Neural progenitor cell (in vitro differentiated cells): ENCODE results near the gene ANKFY1. TPM values are rescaled to one million over a fixed set of nuclear protein-coding genes. Genes with fewer than 3 reads are reported as not detected.
A peak's percentile ranks its signal among the peaks of the same experiment; 100 is the strongest.

ENCODE experiments used
- DNase-seq: peaks from one replicate; pipeline ENCODE4 v3.0.0-alpha.2; 2016; ENCODE audit warnings: low spot score
- H2AFZ ChIP-seq: fragments of 200-600 bp; sonication (generic); replicated peaks from 2 replicates; pipeline ENCODE4 v1.6.1; 2016; ENCODE audit warnings: antibody characterized with exemption
- H3F3A ChIP-seq: fragments of 200-600 bp; sonication (generic); 2 replicates; pipeline ENCODE4 v1.6.1; 2016; ENCODE audit warnings: antibody characterized with exemption, low read depth
- H3K27ac ChIP-seq: fragments of 200-600 bp; sonication (generic); 2 replicates; pipeline ENCODE4 v1.5.1; 2016; ENCODE audit warnings: mild to moderate bottlenecking
- H3K27me3 ChIP-seq: fragments of 200-600 bp; sonication (generic); 2 replicates; pipeline ENCODE4 v1.6.1; 2016; ENCODE audit warnings: mild to moderate bottlenecking, moderate library complexity
- H3K36me3 ChIP-seq: fragments of 200-600 bp; sonication (generic); 2 replicates; pipeline ENCODE4 v1.5.1; 2016
- H3K4me1 ChIP-seq: fragments of 200-600 bp; sonication (generic); 2 replicates; pipeline ENCODE4 v1.6.1; 2016; ENCODE audit warnings: mixed run types
- H3K4me2 ChIP-seq: fragments of 200-600 bp; sonication (generic); 2 replicates; pipeline ENCODE4 v1.6.1; 2016
- H3K4me3 ChIP-seq: fragments of 200-600 bp; sonication (generic); 2 replicates; pipeline ENCODE4 v1.5.1; 2016
- H3K79me2 ChIP-seq: fragments of 200-600 bp; sonication (generic); 2 replicates; pipeline ENCODE4 v1.6.1; 2016; ENCODE audit warnings: low read depth
- H3K9ac ChIP-seq: fragments of 200-600 bp; sonication (generic); 2 replicates; pipeline ENCODE4 v1.6.1; 2016
- H3K9me3 ChIP-seq: fragments of 200-600 bp; sonication (generic); 2 replicates; pipeline ENCODE4 v1.5.1; 2016; ENCODE audit warnings: low read depth
- H4K20me1 ChIP-seq: fragments of 200-600 bp; sonication (generic); 2 replicates; pipeline ENCODE4 v1.6.1; 2016; ENCODE audit warnings: low read depth
- H3K27ac Mint-ChIP-seq: 3 replicates; pipeline ENCODE4 v1.8.0; 2021; ENCODE audit warnings: mixed read lengths
- H3K27me3 Mint-ChIP-seq: 2 replicates; pipeline ENCODE4 v1.8.0; 2022; ENCODE audit warnings: low read depth, mild to moderate bottlenecking, inconsistent platforms, moderate library complexity, mixed read lengths; ENCODE audit not compliant: insufficient read depth
- H3K36me3 Mint-ChIP-seq: 3 replicates; pipeline ENCODE4 v1.8.0; 2021; ENCODE audit warnings: mixed read lengths
- H3K4me1 Mint-ChIP-seq: 3 replicates; pipeline ENCODE4 v1.8.0; 2021; ENCODE audit warnings: mixed read lengths
- H3K4me3 Mint-ChIP-seq: 3 replicates; pipeline ENCODE4 v1.8.0; 2021; ENCODE audit warnings: mild to moderate bottlenecking, moderate library complexity, mixed read lengths
- H3K9me3 Mint-ChIP-seq: 3 replicates; pipeline ENCODE4 v1.8.0; 2020; ENCODE audit warnings: mixed read lengths
- CTCF ChIP-seq: fragments of 200-600 bp; sonication (generic); IDR thresholded peaks from 2 replicates; pipeline ENCODE4 v1.5.1; 2017; ENCODE audit warnings: antibody characterized with exemption, mild to moderate bottlenecking
- EZH2 ChIP-seq: fragments of 200-600 bp; sonication (generic); IDR thresholded peaks from 2 replicates; pipeline ENCODE4 v1.6.1; 2017; ENCODE audit warnings: antibody characterized with exemption, mild to moderate bottlenecking, moderate library complexity
- EZH2phosphoT487 ChIP-seq: fragments of 200-600 bp; sonication (generic); IDR thresholded peaks from 2 replicates; pipeline ENCODE4 v1.6.1; 2017; ENCODE audit warnings: antibody characterized with exemption
- total RNA-seq: library from RNA; depleted of rRNA; stranded (reverse); fragments of >200 nt; gene quantifications from 2 replicates; pipeline ENCODE4 v1.2.3, GENCODE V29; 2015; ENCODE audit warnings: low replicate concordance

ANKFY1 gene
- total RNA-seq, 1 donor from 2014 or later: 39.8 TPM

DNA sequence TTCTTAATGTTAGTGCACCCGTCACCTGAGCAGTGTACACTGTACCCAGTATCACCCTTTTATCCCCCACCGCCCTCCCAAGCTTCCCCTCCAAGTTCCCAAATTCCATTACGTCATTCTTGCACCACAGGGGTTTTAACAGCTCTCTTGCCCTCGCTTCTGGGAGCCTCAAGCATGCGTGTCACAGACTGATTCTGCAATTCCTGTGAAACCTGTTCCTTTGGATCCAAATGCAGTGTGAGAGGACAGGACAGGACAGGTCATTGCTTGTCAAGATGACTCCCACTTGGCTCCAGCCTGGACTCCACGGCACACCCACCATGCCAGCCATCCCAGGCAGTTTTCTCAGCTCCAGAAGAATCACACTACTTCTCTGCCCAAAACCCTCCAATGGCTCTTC is 76.7 kb downstream of the ANKFY1 start:
- Histone ChIP-seq H3F3A (no peaks in the 10 kb centered on the region), H3K9me3 (no peaks in the 10 kb centered on the region), H3K79me2 (no peaks in the 10 kb centered on the region), H3K4me2 (no peak overlapping the region), H3K4me3 (no peak overlapping the region), H3K36me3 (no peaks in the 10 kb centered on the region), H2AFZ (no peak overlapping the region), H3K27me3 (no peaks in the 10 kb centered on the region), H4K20me1 (no peaks in the 10 kb centered on the region), H3K9ac (no peak overlapping the region), H3K27ac (no peak overlapping the region), H3K4me1 (no peaks in the 10 kb centered on the region)
- Mint-ChIP-seq H3K9me3 (no peaks in the 10 kb centered on the region), H3K36me3 (peaks cover 28% of the 10 kb centered on the region), H3K27ac (peak overlapping the region; percentile 90), H3K27me3 (no peaks in the 10 kb centered on the region), H3K4me3 (no peak overlapping the region), H3K4me1 (no peaks in the 10 kb centered on the region)
- TF ChIP-seq EZH2 (no peak), CTCF (no peak)
- peak; percentile 20 for DNase-seq

- no peak for TF ChIP-seq EZH2phosphoT487
- no peak for TF ChIP-seq CTCF
- no peak for TF ChIP-seq EZH2
- Histone ChIP-seq H4K20me1 (no peaks in the 10 kb centered on the region), H3K27ac (no peak overlapping the region), H3K36me3 (no peaks in the 10 kb centered on the region), H3K79me2 (no peaks in the 10 kb centered on the region), H3K4me1 (no peaks in the 10 kb centered on the region), H3K4me3 (no peak overlapping the region), H3K27me3 (no peaks in the 10 kb centered on the region), H3K4me2 (no peak overlapping the region), H3K9me3 (no peaks in the 10 kb centered on the region), H3F3A (no peaks in the 10 kb centered on the region), H3K9ac (no peak overlapping the region), H2AFZ (no peak overlapping the region)
- peaks cover 30% of the 10 kb centered on the region for H3K36me3 Mint-ChIP-seq
- no peaks in the 10 kb centered on the region for H3K27me3 Mint-ChIP-seq
- H3K4me3 Mint-ChIP-seq: no peak overlapping the region
- no peak for DNase-seq
- no peaks in the 10 kb centered on the region for H3K4me1 Mint-ChIP-seq
- H3K27ac Mint-ChIP-seq: no peak overlapping the region
- no peaks in the 10 kb centered on the region for H3K9me3 Mint-ChIP-seq
Observed at GRCh38 chr17:4186357-4186881, 77.4 kb downstream of the ANKFY1 start.

DNA sequence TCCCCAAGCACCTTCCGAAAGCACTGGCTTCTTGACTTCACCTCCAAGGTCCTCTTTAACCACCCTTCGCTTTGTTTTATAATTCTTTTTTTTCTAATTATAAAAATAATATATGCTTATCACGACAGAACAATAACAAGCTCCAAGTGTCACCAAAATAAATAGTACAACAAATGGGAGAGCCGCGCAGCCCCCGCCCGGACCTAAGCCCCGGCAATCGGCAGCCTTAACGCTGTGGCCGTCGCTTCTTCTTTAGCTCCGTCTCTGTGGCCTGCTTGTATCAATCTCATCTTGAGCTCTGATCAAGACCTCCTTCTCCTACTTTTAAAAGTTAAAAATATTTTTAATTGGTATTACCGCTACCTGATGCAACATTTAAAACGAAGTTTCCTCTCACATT is 78.1 kb downstream of the ANKFY1 start:
- Histone ChIP-seq H3K79me2 (no peaks in the 10 kb centered on the region), H2AFZ (no peak overlapping the region), H3K4me1 (no peaks in the 10 kb centered on the region), H3K9ac (no peak overlapping the region), H3F3A (no peaks in the 10 kb centered on the region), H3K9me3 (no peaks in the 10 kb centered on the region), H4K20me1 (no peaks in the 10 kb centered on the region), H3K4me3 (no peak overlapping the region), H3K4me2 (no peak overlapping the region), H3K36me3 (no peaks in the 10 kb centered on the region), H3K27ac (no peak overlapping the region), H3K27me3 (no peaks in the 10 kb centered on the region)
- no peak for TF ChIP-seq EZH2phosphoT487
- TF ChIP-seq CTCF: no peak
- no peak for TF ChIP-seq EZH2
- H3K27me3 Mint-ChIP-seq: no peaks in the 10 kb centered on the region
- no peak for DNase-seq
- no peak overlapping the region for H3K27ac Mint-ChIP-seq
- peaks cover 30% of the 10 kb centered on the region for H3K36me3 Mint-ChIP-seq
- no peaks in the 10 kb centered on the region for H3K4me1 Mint-ChIP-seq
- no peaks in the 10 kb centered on the region for H3K9me3 Mint-ChIP-seq
- H3K4me3 Mint-ChIP-seq: no peak overlapping the region
